Activated CD8-positive, alpha-beta T cell treated with anti-CD3 and anti-CD28 coated beads for 36 hours (primary cell): ENCODE results near the gene RBM17. TPM values are rescaled to one million over a fixed set of nuclear protein-coding genes. Genes with fewer than 3 reads are reported as not detected.

Experiments used
- ATAC-seq: fragments of 200-7000 bp; cut with Tn5 transposase; one replicate; pipeline ENCODE4 v1.10.0; 2021; ENCODE audit warnings: mild to moderate bottlenecking, moderate library complexity
- CTCF ChIA-PET: fragments of 350-600 bp; sonication (Branson Sonifier 250); formaldehyde crosslinking; loops from one replicate; lab custom pipeline; 2021; ENCODE audit warnings: antibody characterized with exemption; lab: Charles Lee
- POLR2A ChIA-PET: fragments of 350-600 bp; sonication (Branson Sonifier 250); formaldehyde crosslinking; loops from one replicate; lab custom pipeline; 2021; ENCODE audit warnings: antibody characterized with exemption; lab: Charles Lee
- DNase-seq: peaks from one replicate; pipeline ENCODE4 v3.0.0-alpha.2; 2020
- H3K27ac Mint-ChIP-seq: one replicate; pipeline ENCODE4 v1.8.0; 2021; ENCODE audit warnings: mild to moderate bottlenecking, mixed read lengths
- H3K27me3 Mint-ChIP-seq: one replicate; pipeline ENCODE4 v1.8.0; 2021; ENCODE audit warnings: mixed read lengths
- H3K36me3 Mint-ChIP-seq: one replicate; pipeline ENCODE4 v1.8.0; 2021; ENCODE audit warnings: low read depth, mixed read lengths
- H3K4me1 Mint-ChIP-seq: one replicate; pipeline ENCODE4 v1.8.0; 2021; ENCODE audit warnings: low read depth, mixed read lengths
- H3K4me3 Mint-ChIP-seq: one replicate; pipeline ENCODE4 v1.8.0; 2021; ENCODE audit warnings: mild to moderate bottlenecking, moderate library complexity, mixed read lengths
- H3K9me3 Mint-ChIP-seq: one replicate; pipeline ENCODE4 v1.8.0; 2021; ENCODE audit warnings: mixed read lengths
- intact Hi-C: fragments of 100-400 bp; cut with micrococcal nuclease; formaldehyde crosslinking; loops from one replicate; pipeline ENCODE4 v1.10.0; 2022
- total RNA-seq, 2 experiments: library from RNA; stranded (reverse); gene quantifications; one replicate each; pipeline ENCODE4 v1.2.3, GENCODE V29; 2021
- TF ChIP-seq, protein P1 (sequence below): fragments of 200-600 bp; IDR thresholded peaks from one replicate; pipeline ENCODE4 v1.8.0; 2022; ENCODE audit warnings: antibody characterized with exemption, mild to moderate bottlenecking

The RBM17 gene
- total RNA-seq, 2 experiments from 2014 or later: 284 to 285 TPM

DNA sequence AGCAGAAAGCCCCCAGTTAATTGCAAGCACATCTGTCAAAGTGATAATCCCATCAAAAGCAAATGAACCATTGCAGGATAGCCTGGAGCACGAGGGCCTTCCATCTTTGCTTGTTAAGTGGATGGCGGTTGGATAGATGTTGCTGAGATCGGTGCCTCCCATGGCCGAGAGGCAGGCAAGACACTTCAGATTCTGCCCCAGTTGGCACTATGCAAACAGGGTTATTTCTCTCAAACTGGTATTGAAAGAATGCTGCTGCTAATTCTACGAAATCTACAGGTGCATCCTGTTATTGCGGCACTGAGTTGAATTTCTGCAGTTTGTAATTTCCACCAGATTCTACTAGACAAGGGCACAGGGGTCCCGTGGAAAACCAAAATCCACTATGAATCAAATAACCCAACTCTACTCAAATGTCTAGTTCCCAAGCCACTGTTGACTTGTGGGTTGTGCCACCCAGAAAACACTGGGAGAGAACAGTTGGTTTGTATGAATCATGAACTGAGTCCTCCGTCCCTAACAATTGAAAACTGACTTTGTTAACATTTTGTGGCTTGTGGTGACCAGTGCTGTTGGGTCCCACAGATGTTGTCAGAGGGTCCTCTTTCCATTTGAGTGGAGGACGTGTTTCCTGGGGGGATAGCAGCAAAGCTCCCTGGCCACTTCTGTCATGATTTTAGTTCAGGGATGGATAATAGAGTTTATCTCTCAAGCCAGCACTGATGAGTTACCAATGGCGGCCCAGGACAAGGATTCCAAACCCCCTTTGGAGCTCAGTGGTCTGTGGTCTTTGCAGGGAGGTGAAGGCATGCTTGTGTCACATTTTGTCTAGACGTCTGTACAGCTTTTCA, 19.5 kb upstream of the RBM17 start:
- no peaks in the 10 kb centered on the region for H3K27me3 Mint-ChIP-seq
- CTCF ChIA-PET: interaction anchor here (0.5 to 6.1 kb wide), 11 partner anchors 12 to 438 kb away, joined by 3 to 44 read pairs (median 5); no protein-coding TSS in a partner anchor
- DNase-seq: peak; percentile 75

DNA sequence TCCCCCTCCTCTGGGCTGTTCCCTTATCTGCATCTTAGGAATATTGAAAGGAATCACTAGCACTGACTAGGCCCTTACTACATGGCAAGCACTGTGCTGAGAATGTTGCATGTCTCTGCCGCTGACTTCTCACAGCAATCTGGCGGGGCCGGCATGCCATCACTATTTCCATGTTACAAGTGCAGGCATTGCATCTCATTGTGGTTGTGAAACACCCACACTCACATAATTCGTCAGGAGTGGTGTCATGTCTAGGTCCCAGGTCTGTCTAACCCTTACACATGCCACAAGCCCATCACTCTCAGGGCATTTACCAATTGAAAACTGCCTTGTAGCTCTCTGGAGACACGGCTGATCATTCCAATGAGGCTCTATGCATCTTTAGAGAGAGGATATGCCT, 18.2 kb upstream of the RBM17 start:
- peak overlapping the region; percentile 77 for H3K4me3 Mint-ChIP-seq
- ChIA-PET POLR2A (interaction anchor here (0.5 to 29.2 kb wide), 8 partner anchors 9 to 498 kb away, joined by 3 to 846 read pairs (median 20); partner anchors contain the start of gene IL2RA), CTCF (interaction anchor here (1.5 to 6.1 kb wide), 3 partner anchors 13 to 331 kb away, joined by 3 to 59 read pairs (median 38); no protein-coding TSS in a partner anchor)
- H3K36me3 Mint-ChIP-seq: peaks cover 11% of the 10 kb centered on the region
- no peaks in the 10 kb centered on the region for H3K27me3 Mint-ChIP-seq
- intact Hi-C loops: no loop called here
- peak overlapping the region; percentile 97 for H3K27ac Mint-ChIP-seq
- TF ChIP-seq, protein P1, sequence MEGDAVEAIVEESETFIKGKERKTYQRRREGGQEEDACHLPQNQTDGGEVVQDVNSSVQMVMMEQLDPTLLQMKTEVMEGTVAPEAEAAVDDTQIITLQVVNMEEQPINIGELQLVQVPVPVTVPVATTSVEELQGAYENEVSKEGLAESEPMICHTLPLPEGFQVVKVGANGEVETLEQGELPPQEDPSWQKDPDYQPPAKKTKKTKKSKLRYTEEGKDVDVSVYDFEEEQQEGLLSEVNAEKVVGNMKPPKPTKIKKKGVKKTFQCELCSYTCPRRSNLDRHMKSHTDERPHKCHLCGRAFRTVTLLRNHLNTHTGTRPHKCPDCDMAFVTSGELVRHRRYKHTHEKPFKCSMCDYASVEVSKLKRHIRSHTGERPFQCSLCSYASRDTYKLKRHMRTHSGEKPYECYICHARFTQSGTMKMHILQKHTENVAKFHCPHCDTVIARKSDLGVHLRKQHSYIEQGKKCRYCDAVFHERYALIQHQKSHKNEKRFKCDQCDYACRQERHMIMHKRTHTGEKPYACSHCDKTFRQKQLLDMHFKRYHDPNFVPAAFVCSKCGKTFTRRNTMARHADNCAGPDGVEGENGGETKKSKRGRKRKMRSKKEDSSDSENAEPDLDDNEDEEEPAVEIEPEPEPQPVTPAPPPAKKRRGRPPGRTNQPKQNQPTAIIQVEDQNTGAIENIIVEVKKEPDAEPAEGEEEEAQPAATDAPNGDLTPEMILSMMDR: no peak
- H3K9me3 Mint-ChIP-seq: peaks cover 2% of the 10 kb centered on the region
- ATAC-seq (peak; percentile 35), DNase-seq (peak; percentile 94)
- H3K4me1 Mint-ChIP-seq: peaks cover 93% of the 10 kb centered on the region

More for the DNA sequence above, 19.5 kb upstream of the RBM17 start:
- H3K4me1 Mint-ChIP-seq: peaks cover 95% of the 10 kb centered on the region
- TF ChIP-seq, protein P1: no peak
- H3K4me3 Mint-ChIP-seq: peak overlapping the region; percentile 77
- peak; percentile 29 for ATAC-seq
- intact Hi-C loops: loop anchor here (1.0 to 2.0 kb wide), 2 partner anchors 10 to 15 kb away; no protein-coding TSS in a partner anchor
- POLR2A ChIA-PET: interaction anchor here (0.8 to 29.2 kb wide), 10 partner anchors 8 to 133 kb away, joined by 3 to 846 read pairs (median 7); partner anchors contain the start of genes IL2RA and PFKFB3
- peaks cover 2% of the 10 kb centered on the region for H3K9me3 Mint-ChIP-seq
- peaks cover 10% of the 10 kb centered on the region for H3K36me3 Mint-ChIP-seq
- peak overlapping the region; percentile 97 for H3K27ac Mint-ChIP-seq

DNA sequence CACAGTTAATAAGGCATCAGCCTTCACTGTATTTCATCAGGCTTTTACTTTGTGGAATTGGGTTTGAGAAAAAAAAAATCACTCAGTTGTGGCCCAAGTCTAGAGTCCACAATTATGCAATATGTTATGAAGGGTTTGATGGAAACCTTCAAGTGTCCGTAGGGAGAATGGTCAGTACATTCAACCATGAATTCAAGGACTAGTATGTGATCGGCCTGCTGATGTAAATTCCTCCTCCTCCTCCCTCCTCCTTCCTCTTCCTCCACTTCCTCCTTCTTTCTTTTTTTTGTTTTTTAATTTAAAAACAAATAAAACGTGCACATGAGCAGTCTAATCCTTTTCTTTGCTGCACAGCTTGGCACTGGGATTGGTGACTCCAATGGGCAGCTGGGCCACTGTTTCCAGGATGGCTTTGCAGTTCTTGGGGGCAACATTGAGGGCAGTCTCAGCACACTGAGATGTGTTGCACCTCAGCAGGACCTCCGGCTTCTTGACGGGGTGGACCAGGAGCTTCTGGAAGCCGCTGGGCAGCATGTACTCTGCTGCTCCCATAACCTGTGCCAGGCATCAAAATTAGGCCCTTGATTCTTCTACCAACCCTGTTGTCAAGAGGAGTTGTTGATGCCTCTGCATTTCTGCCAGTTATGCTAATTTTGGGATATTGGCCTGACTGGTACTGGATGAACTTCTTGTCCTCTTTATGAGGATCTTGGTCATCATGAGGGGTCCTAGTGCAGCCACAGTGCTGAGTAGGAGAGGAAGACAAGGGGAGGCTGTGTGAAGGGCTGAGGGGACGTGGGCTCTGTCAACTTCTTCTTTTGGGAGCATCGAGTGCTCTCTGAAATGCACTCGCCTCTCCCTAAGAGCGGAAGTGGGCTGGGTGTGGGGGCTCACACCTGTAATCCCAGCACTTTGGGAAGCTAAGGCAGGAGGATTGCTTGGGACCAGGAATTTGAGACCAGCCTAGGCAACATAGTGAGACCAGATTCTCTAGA, 17.4 kb upstream of the RBM17 start:
- TF ChIP-seq, protein P1: no peak
- Mint-ChIP-seq H3K27ac (peak overlapping the region; percentile 97), H3K4me1 (peaks cover 85% of the 10 kb centered on the region), H3K36me3 (peaks cover 11% of the 10 kb centered on the region), H3K9me3 (peaks cover 2% of the 10 kb centered on the region), H3K4me3 (peak overlapping the region; percentile 77), H3K27me3 (no peaks in the 10 kb centered on the region)
- CTCF ChIA-PET: interaction anchor here (0.8 to 6.1 kb wide), 7 partner anchors 10 to 26 kb away, joined by 3 to 59 read pairs (median 7); no protein-coding TSS in a partner anchor
- POLR2A ChIA-PET: interaction anchor here (0.5 to 29.2 kb wide), 9 partner anchors 7 to 498 kb away, joined by 3 to 846 read pairs (median 8); partner anchors contain the start of gene IL2RA
- ATAC-seq: no peak
- no peak for DNase-seq
- intact Hi-C loops: loop anchor here (1.0 to 2.0 kb wide), 2 partner anchors 9 to 21 kb away; partner anchors contain the start of gene IL2RA

DNA sequence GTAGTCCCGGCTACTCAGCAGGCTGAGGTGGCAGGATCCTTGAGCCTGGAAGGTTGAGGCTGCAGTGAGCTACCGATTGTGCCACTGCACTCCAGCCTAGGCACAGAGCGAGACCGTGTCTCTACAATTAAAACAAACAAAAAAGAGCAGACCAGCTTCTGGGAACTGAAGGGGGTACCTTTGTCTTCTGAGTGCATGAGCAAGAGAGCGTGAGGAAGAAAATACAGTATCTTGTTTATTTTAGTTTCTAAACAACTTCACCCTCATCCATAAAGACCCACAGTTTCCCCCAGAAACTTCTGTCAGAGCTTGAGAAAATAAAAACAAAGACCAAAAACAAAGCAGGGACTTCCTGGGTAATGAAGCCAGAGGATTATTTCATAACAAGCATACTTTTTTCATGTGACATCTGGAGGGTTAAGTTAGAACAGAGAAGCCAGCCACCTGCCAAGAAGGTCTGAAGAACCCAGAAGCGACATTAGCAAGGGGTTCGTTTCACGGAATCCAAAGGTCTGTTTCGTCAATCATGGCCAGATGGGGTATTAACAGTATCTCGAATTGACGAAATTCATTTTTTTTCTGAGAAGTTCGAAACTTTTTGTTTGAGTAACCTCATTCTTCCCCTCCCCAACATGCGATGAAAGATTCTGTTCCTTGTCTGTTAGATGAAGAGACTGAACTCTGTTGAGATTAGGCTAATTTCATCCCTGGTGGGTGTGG, 16.5 kb upstream of the RBM17 start:
- H3K4me1 Mint-ChIP-seq: peaks cover 78% of the 10 kb centered on the region
- ChIA-PET CTCF (interaction anchor here (0.8 to 6.1 kb wide), 8 partner anchors 9 to 27 kb away, joined by 3 to 59 read pairs (median 7); no protein-coding TSS in a partner anchor), POLR2A (interaction anchor here (0.8 to 29.2 kb wide), 5 partner anchors 8 to 22 kb away, joined by 3 to 846 read pairs (median 69); partner anchors contain the start of gene IL2RA)
- H3K9me3 Mint-ChIP-seq: peaks cover 2% of the 10 kb centered on the region
- peak overlapping the region; percentile 97 for H3K27ac Mint-ChIP-seq
- intact Hi-C loops: loop anchor here (1.0 to 2.0 kb wide), 2 partner anchors 10 to 22 kb away; partner anchors contain the start of gene IL2RA
- peak; percentile 62 for ATAC-seq
- peak; percentile 76 for DNase-seq
- H3K4me3 Mint-ChIP-seq: peak overlapping the region; percentile 54
- H3K27me3 Mint-ChIP-seq: peaks cover 1% of the 10 kb centered on the region
- TF ChIP-seq, protein P1: no peak
- H3K36me3 Mint-ChIP-seq: peaks cover 11% of the 10 kb centered on the region
